Measurements from ENCODE around the gene MBIP.

The MBIP gene

GRCh38 chr14:36264595-36264994, 55.8 kb downstream of the MBIP start:
- no peak for TF ChIP-seq POLR2A (IDR thresholded peaks at IDR 0.05; ENCODE audit: low read length)
- no peak for TF ChIP-seq GATA1 (IDR thresholded peaks at IDR 0.05; ENCODE audit: low read depth, low read length)
- no peak for DNase-seq

- DNase-seq = no peak
Measured at GRCh38 chr14:36264107-36264506, 56.3 kb downstream of the MBIP start.

GRCh38 chr14:36260970-36261640, 59.3 kb downstream of the MBIP start:
- no peak for TF ChIP-seq POLR2A (IDR thresholded peaks at IDR 0.05; ENCODE audit: low read length)
- no peak for TF ChIP-seq GATA1 (IDR thresholded peaks at IDR 0.05; ENCODE audit: low read depth, low read length)

More at GRCh38 chr14:36264107-36264506, 56.3 kb downstream of the MBIP start:
- TF ChIP-seq POLR2A (IDR thresholded peaks at IDR 0.05; ENCODE audit: low read length) = no peak
- TF ChIP-seq GATA1 (IDR thresholded peaks at IDR 0.05; ENCODE audit: low read depth, low read length) = no peak

GRCh38 chr14:36258241-36258640, 62.2 kb downstream of the MBIP start:
- no peak for DNase-seq
- TF ChIP-seq GATA1 (IDR thresholded peaks at IDR 0.05; ENCODE audit: low read depth, low read length) = no peak
- TF ChIP-seq POLR2A (IDR thresholded peaks at IDR 0.05; ENCODE audit: low read length) = no peak

More at GRCh38 chr14:36260970-36261640, 59.3 kb downstream of the MBIP start:
- DNase-seq = no peak

GRCh38 chr14:36256126-36256801, 64.2 kb downstream of the MBIP start:
- no peak for DNase-seq

GRCh38 chr14:36254020-36254624, 66.3 kb downstream of the MBIP start:
- DNase-seq = no peak
- TF ChIP-seq GATA1 (IDR thresholded peaks at IDR 0.05; ENCODE audit: low read depth, low read length) (no peak), POLR2A (IDR thresholded peaks at IDR 0.05; ENCODE audit: low read length) (no peak)

More at GRCh38 chr14:36256126-36256801, 64.2 kb downstream of the MBIP start:
- TF ChIP-seq GATA1 (IDR thresholded peaks at IDR 0.05; ENCODE audit: low read depth, low read length) = no peak
- TF ChIP-seq POLR2A (IDR thresholded peaks at IDR 0.05; ENCODE audit: low read length) = no peak

Measured in erythroblast (primary cell).